ENCODE measurements around the gene MFN2. TPM values are rescaled to one million over a fixed set of nuclear protein-coding genes. Genes with fewer than 3 reads are reported as not detected.

MFN2 gene
- total and polyA plus RNA-seq, 2 of the 8 experiments (the other 6 are each of a cell fraction or from before 2014, with no cell fraction given), result 34.0 to 62.5 TPM

DNA sequence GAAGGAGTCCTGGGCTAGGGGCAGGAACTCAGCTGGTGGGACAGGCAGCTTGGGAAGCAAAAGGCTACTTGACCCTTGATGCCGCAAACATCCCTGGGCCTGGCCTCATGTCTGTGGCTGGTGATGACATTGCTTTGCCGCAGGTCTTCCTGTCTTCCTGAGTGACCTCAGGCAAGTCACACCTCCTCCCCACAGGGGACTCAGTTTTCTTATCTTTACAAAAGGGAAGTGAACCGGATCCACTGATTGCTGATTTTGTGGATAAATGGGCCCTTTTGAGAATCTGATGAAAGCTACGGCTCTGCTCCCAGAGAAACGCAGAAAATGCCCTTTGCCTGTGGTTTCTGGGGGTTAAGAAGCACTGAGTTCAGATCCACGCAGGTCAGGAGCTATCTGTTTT is 25.0 kb upstream of the MFN2 start:
- Histone ChIP-seq H3K36me3 (ENCODE audit: control insufficient read depth in 2 of 4, insufficient read depth in 4 of 4, low read length in 3 of 4) (peaks cover 0 to 14% (median 3%) of the 10 kb centered on the region in 4 experiments; a peak in 6 of 8 replicates), H3K23ac (ENCODE audit: insufficient read length) (no peak overlapping the region), H3K4me2 (ENCODE audit: insufficient read depth in 1 of 2, low read depth in 2 of 2, low read length in 2 of 2) (no peak overlapping the region), H2AFZ (ENCODE audit: low read length) (no peak overlapping the region), H3K18ac (ENCODE audit: extremely low read depth, low read length) (no peak overlapping the region), H2BK12ac (ENCODE audit: low read depth, low read length) (no peak overlapping the region), H4K8ac (ENCODE audit: extremely low read depth, insufficient read depth, low read length) (no peak overlapping the region), H3K27me3 (replicated peaks in 1 of 4; ENCODE audit: control insufficient read depth in 3 of 4, extremely low read depth in 1 of 4, insufficient read depth in 3 of 4, low read length in 3 of 4) (no peaks in the 10 kb centered on the region), H3K4ac (replicated peaks; ENCODE audit: insufficient read length, low read depth, low read length) (no peak overlapping the region), H2BK120ac (replicated peaks; ENCODE audit: low read depth, low read length) (no peak overlapping the region), H3K4me3 (ENCODE audit: extremely low read depth in 1 of 4, insufficient read depth in 2 of 4, low read depth in 3 of 4, low read length in 4 of 4) (no peak overlapping the region), H2AK5ac (ENCODE audit: low read depth, low read length) (no peak overlapping the region), H2BK5ac (ENCODE audit: low read depth, low read length) (no peak overlapping the region), H3K79me1 (ENCODE audit: low read depth, low read length) (no peaks in the 10 kb centered on the region), H2BK15ac (ENCODE audit: low read length) (no peak overlapping the region), H3K14ac (ENCODE audit: insufficient read length) (no peak overlapping the region), H3K23me2 (ENCODE audit: low read depth, low read length) (no peaks in the 10 kb centered on the region), H3K4me1 (replicated peaks in 1 of 4; ENCODE audit: control insufficient read depth in 3 of 4, insufficient read depth in 4 of 4, low read length in 3 of 4) (no peaks in the 10 kb centered on the region), H3K27ac (ENCODE audit: low read depth, low read length) (no peak overlapping the region), H3K9ac (replicated peaks in 1 of 4; ENCODE audit: extremely low read depth in 1 of 4, low read depth in 3 of 4, low read length in 3 of 4) (no peak overlapping the region), H3K56ac (replicated peaks; ENCODE audit: insufficient read length, low read depth, low read length) (no peak overlapping the region), H3K9me3 (ENCODE audit: insufficient read depth in 2 of 2, low read depth in 1 of 2, low read length in 1 of 2) (no peaks in the 10 kb centered on the region), H4K20me1 (replicated peaks in 1 of 2; ENCODE audit: control insufficient read depth in 1 of 2, insufficient read depth in 2 of 2, low read length in 2 of 2) (peaks cover 0 to 2% of the 10 kb centered on the region in 2 experiments), H4K91ac (replicated peaks; ENCODE audit: insufficient read length, low read length) (no peak overlapping the region), H2BK20ac (ENCODE audit: low read length) (no peak overlapping the region), H4K5ac (ENCODE audit: insufficient read length, low read depth, low read length) (no peak overlapping the region), H3K79me2 (ENCODE audit: control insufficient read depth in 1 of 2, insufficient read depth in 2 of 2, low read length in 2 of 2) (no peaks in the 10 kb centered on the region; a peak in 1 of 4 replicates)
- 87% methylated on average over 6 of the region's 6 CpGs; no CpG with 5 or more reads in 1 of the 2 experiments for WGBS, 2 experiments (ENCODE audit: extremely low coverage in 1 of 2, insufficient coverage in 1 of 2, insufficient read length in 1 of 2, insufficient replicate concordance in 2 of 2, low coverage in 1 of 2, low lambda C conversion rate in 2 of 2, missing lambda C conversion rate in 1 of 2)
- CTCF ChIA-PET (ENCODE audit: partially characterized antibody), result interaction anchor here (1.6 to 3.4 kb wide), 3 partner anchors 12 to 117 kb away, joined by 4 to 11 read pairs (median 5); no protein-coding TSS in a partner anchor
- DNase-seq (ENCODE audit: low read depth in 1 of 2, low spot score in 2 of 2) (no peak), FAIRE-seq (no peak)
- POLR2A ChIA-PET (ENCODE audit: partially characterized antibody), result interaction anchor here (0.8 to 5.2 kb wide), 2 partner anchors 10 to 46 kb away, joined by 3 to 29 read pairs; no protein-coding TSS in a partner anchor
- TF ChIP-seq JUND (IDR thresholded peaks at IDR 0.05; ENCODE audit: low read length) (no peak), CTBP2 (IDR thresholded peaks at IDR 0.05; ENCODE audit: borderline replicate concordance, insufficient read depth, insufficient read length, low read length) (no peak), BRCA1 (IDR thresholded peaks at IDR 0.05; ENCODE audit: low read depth, low read length) (no peak), EGR1 (IDR thresholded peaks at IDR 0.05; ENCODE audit: borderline replicate concordance, low read depth, low read length) (no peak)

Data from H1 (cell line).